GM23338 (cell line): ENCODE results near the gene BTBD1. TPM values are rescaled to one million over a fixed set of nuclear protein-coding genes. Genes with fewer than 3 reads are reported as not detected.

Source experiments
- ATAC-seq: fragments of 200-7000 bp; cut with Tn5 transposase; 3 replicates; pipeline ENCODE4 v1.9.1; 2020
- DNase-seq: peaks from one replicate; pipeline ENCODE4 v3.0.0-alpha.2; 2015; ENCODE audit warnings: low spot score
- H2AFZ ChIP-seq: fragments of 200-600 bp; sonication (generic); 2 replicates; pipeline ENCODE4 v1.8.0; 2016; ENCODE audit warnings: antibody characterized with exemption, mild to moderate bottlenecking, moderate library complexity
- H3F3A ChIP-seq: fragments of 200-600 bp; sonication (generic); replicated peaks from 2 replicates; pipeline ENCODE4 v1.8.0; 2017; ENCODE audit warnings: antibody characterized with exemption, mixed run types, low read depth
- H3K27ac ChIP-seq: fragments of 200-600 bp; sonication (generic); 2 replicates; pipeline ENCODE4 v1.6.1; 2016; ENCODE audit warnings: low read depth
- H3K27me3 ChIP-seq: fragments of 200-600 bp; sonication (generic); 2 replicates; pipeline ENCODE4 v1.8.0; 2016; ENCODE audit warnings: mild to moderate bottlenecking, mixed run types, moderate library complexity; ENCODE audit not compliant: insufficient read depth
- H3K36me3 ChIP-seq: fragments of 200-600 bp; sonication (generic); 2 replicates; pipeline ENCODE4 v1.8.0; 2016; ENCODE audit warnings: mild to moderate bottlenecking; ENCODE audit not compliant: insufficient read depth
- H3K4me1 ChIP-seq: fragments of 200-600 bp; sonication (generic); 2 replicates; pipeline ENCODE4 v1.8.0; 2016; ENCODE audit warnings: mild to moderate bottlenecking, moderate library complexity; ENCODE audit not compliant: insufficient read depth
- H3K4me2 ChIP-seq: fragments of 200-600 bp; sonication (generic); 2 replicates; pipeline ENCODE4 v1.7.1; 2017; ENCODE audit warnings: mixed run types
- H3K4me3 ChIP-seq: fragments of 200-600 bp; sonication (generic); 2 replicates; pipeline ENCODE4 v1.6.1; 2016; ENCODE audit warnings: mixed run types
- H3K79me2 ChIP-seq: fragments of 200-600 bp; sonication (generic); replicated peaks from 2 replicates; pipeline ENCODE4 v1.8.0; 2017; ENCODE audit warnings: mild to moderate bottlenecking; ENCODE audit not compliant: insufficient read depth
- H3K9me2 ChIP-seq: fragments of 200-600 bp; sonication (generic); 2 replicates; pipeline ENCODE4 v1.8.0; 2017; ENCODE audit not compliant: insufficient read depth
- H4K20me1 ChIP-seq: fragments of 200-600 bp; sonication (generic); replicated peaks from 2 replicates; pipeline ENCODE4 v1.8.0; 2017; ENCODE audit warnings: mild to moderate bottlenecking; ENCODE audit not compliant: insufficient read depth
- H3K27ac Mint-ChIP-seq: 2 replicates; pipeline ENCODE4 v1.8.0; 2020; ENCODE audit warnings: inconsistent platforms, mild to moderate bottlenecking, moderate library complexity, mixed read lengths
- H3K27me3 Mint-ChIP-seq: 3 replicates; pipeline ENCODE4 v1.8.0; 2022; ENCODE audit warnings: low read depth, mild to moderate bottlenecking, moderate library complexity, mixed read lengths, inconsistent platforms; ENCODE audit not compliant: insufficient read depth, poor library complexity
- H3K36me3 Mint-ChIP-seq: 3 replicates; pipeline ENCODE4 v1.8.0; 2021; ENCODE audit warnings: low read depth, mild to moderate bottlenecking, inconsistent platforms, moderate library complexity, mixed read lengths
- H3K4me1 Mint-ChIP-seq: 3 replicates; pipeline ENCODE4 v1.8.0; 2020; ENCODE audit warnings: mild to moderate bottlenecking, inconsistent platforms, mixed read lengths
- H3K4me3 Mint-ChIP-seq: 3 replicates; pipeline ENCODE4 v1.8.0; 2021; ENCODE audit warnings: moderate library complexity, mild to moderate bottlenecking, inconsistent platforms, mixed read lengths
- H3K9me3 Mint-ChIP-seq: 3 replicates; pipeline ENCODE4 v1.8.0; 2020; ENCODE audit warnings: moderate library complexity, mild to moderate bottlenecking, inconsistent platforms, mixed read lengths
- CREB1 ChIP-seq: fragments of 250-450 bp; sonication (Bioruptor Pico); IDR thresholded peaks from 2 replicates; pipeline ENCODE4 v1.5.0; 2020; ENCODE audit warnings: low read depth, mild to moderate bottlenecking, moderate library complexity
- CTCF ChIP-seq, 2 experiments: fragments of 200-600 bp in 1 of 2; sonication (generic) in 1 of 2; conservative IDR thresholded peaks; 2 replicates each; pipeline versions ENCODE4 v1.5.1 to v1.6.1; 2016 to 2017; ENCODE audit warnings: antibody characterized with exemption in 2 of 2, low read depth in 2 of 2, mild to moderate bottlenecking in 2 of 2, moderate library complexity in 1 of 2
- ETS1 ChIP-seq: IDR thresholded peaks from 2 replicates; pipeline ENCODE4 v1.6.1; 2016; ENCODE audit warnings: antibody characterized with exemption
- EZH2phosphoT487 ChIP-seq: fragments of 200-600 bp; sonication (generic); IDR thresholded peaks from one replicate; pipeline ENCODE4 v1.8.1; 2018; ENCODE audit warnings: antibody characterized with exemption; ENCODE audit not compliant: unreplicated experiment
- NANOG ChIP-seq: IDR thresholded peaks from 2 replicates; pipeline ENCODE4 v1.6.1; 2016; ENCODE audit warnings: antibody characterized with exemption, borderline replicate concordance
- POLR2AphosphoS5 ChIP-seq: IDR thresholded peaks from 2 replicates; pipeline ENCODE4 v1.6.1; 2016; ENCODE audit warnings: antibody characterized with exemption, low read depth
- REST ChIP-seq: IDR thresholded peaks from one replicate; pipeline ENCODE4 v1.6.1; 2018; ENCODE audit warnings: antibody characterized with exemption; ENCODE audit not compliant: unreplicated experiment
- STAT1 ChIP-seq: IDR thresholded peaks from one replicate; pipeline ENCODE4 v1.6.1; 2016; ENCODE audit warnings: antibody characterized with exemption; ENCODE audit not compliant: unreplicated experiment
- ZNF114 ChIP-seq: fragments of 250-450 bp; sonication (Bioruptor Pico); IDR thresholded peaks from 2 replicates; pipeline ENCODE4 v1.5.0; 2020; ENCODE audit warnings: mild to moderate bottlenecking, moderate library complexity
- microRNA-seq: library from miRNA; unstranded; fragments of <30 nt; microRNA quantifications from one replicate; pipeline ENCODE4, GENCODE V29; 2017
- polyA plus RNA-seq: library from polyadenylated mRNA; unstranded; fragments of >200 nt; fragmentation: Nextera tagmentation; extraction: Ambion mirVana; gene quantifications from 2 replicates; pipeline ENCODE4 v1.2.1, GENCODE V29; 2016
- small RNA-seq: library from RNA; depleted of rRNA; stranded (forward); fragments of <200 nt; gene quantifications from one replicate; pipeline ENCODE3, GENCODE V24; 2014; ENCODE audit warnings: low replicate concordance
- total RNA-seq: library from RNA; depleted of rRNA; stranded (reverse); fragments of >200 nt; shearing (Covaris generic); gene quantifications from 2 replicates; pipeline ENCODE4 v1.2.3, GENCODE V29; 2014; rRNA removed

BTBD1 gene
- total and polyA plus RNA-seq, 2 experiments from 2014 or later = 12.6 to 66.1 TPM

- Histone ChIP-seq H2AFZ (no peak overlapping the region), H3K36me3 (no peaks in the 10 kb centered on the region), H3K27me3 (no peaks in the 10 kb centered on the region), H3K9me2 (no peaks in the 10 kb centered on the region), H3K27ac (no peak overlapping the region), H3K4me2 (no peak overlapping the region), H3F3A (no peaks in the 10 kb centered on the region), H3K4me3 (no peak overlapping the region), H3K4me1 (peaks cover 11% of the 10 kb centered on the region), H4K20me1 (no peaks in the 10 kb centered on the region), H3K79me2 (no peaks in the 10 kb centered on the region)
- Mint-ChIP-seq H3K36me3 (no peaks in the 10 kb centered on the region), H3K4me3 (no peak overlapping the region), H3K4me1 (peaks cover 14% of the 10 kb centered on the region), H3K27me3 (peaks cover 8% of the 10 kb centered on the region), H3K9me3 (no peaks in the 10 kb centered on the region), H3K27ac (no peak overlapping the region)
- ATAC-seq (no peak), DNase-seq (no peak)
- TF ChIP-seq NANOG (no peak), REST (no peak), CTCF (conservative IDR thresholded peaks at IDR 0.05; ENCODE audit: low read depth in 2 of 2) (no peak), CREB1 (CRISPR knock-in tag) (no peak), ETS1 (no peak), EZH2phosphoT487 (no peak), STAT1 (no peak), POLR2AphosphoS5 (no peak), ZNF114 (CRISPR knock-in tag) (no peak)
Measured at GRCh38 chr15:82966671-82967071, 100.4 kb downstream of the BTBD1 start.

Small RNA genes lying within 50 kb of the gene (microRNA-seq; reads per million reads assigned to microRNA genes)
- gene MIR4515 = not detected

Small RNA genes lying within 50 kb of the gene (small RNA-seq; reads per million reads assigned to genes)
- gene MIR4515 = not detected

Other genes starting within 250 kb of the BTBD1 start
- gene HOMER2, start 114.5 kb downstream of the BTBD1 start, total RNA-seq = 23.9 and 30.9 TPM in 2 replicates
- 9.2 and 10.8 TPM in 2 replicates for gene HOMER2, start 114.5 kb downstream of the BTBD1 start, polyA plus RNA-seq
- gene RAMAC, start 81.0 kb downstream of the BTBD1 start, total RNA-seq = 27.4 and 29.2 TPM in 2 replicates
- 50.7 and 58.6 TPM in 2 replicates for gene RAMAC, start 81.0 kb downstream of the BTBD1 start, polyA plus RNA-seq
- 4.0 and 7.3 TPM in 2 replicates for gene C15orf40, start 55.6 kb downstream of the BTBD1 start, total RNA-seq
- gene C15orf40, start 55.6 kb downstream of the BTBD1 start, polyA plus RNA-seq = 22.1 and 26.3 TPM in 2 replicates
- 0.80 and 1.8 TPM in 2 replicates for gene TM6SF1, start 40.4 kb upstream of the BTBD1 start, total RNA-seq
- gene TM6SF1, start 40.4 kb upstream of the BTBD1 start, polyA plus RNA-seq = 1.5 TPM in 1 of 2 replicates, not detected in the other
- 67.1 and 68.6 TPM in 2 replicates for gene HDGFL3, start 140.6 kb upstream of the BTBD1 start, total RNA-seq
- 131 and 135 TPM in 2 replicates for gene HDGFL3, start 140.6 kb upstream of the BTBD1 start, polyA plus RNA-seq
- gene BNC1, start 217.4 kb upstream of the BTBD1 start, total RNA-seq = 1.1 and 1.6 TPM in 2 replicates
- gene BNC1, start 217.4 kb upstream of the BTBD1 start, polyA plus RNA-seq = 0.26 and 0.28 TPM in 2 replicates